GM19043 (cell line): ENCODE measurements around the gene GIMAP6.
"Not testable (repeated sequence)": the region's sequence is repeated elsewhere in the genome, so short reads cannot be mapped to it uniquely, and the experiment has no call there.

Experiments
- ATAC-seq: cut with Tn5 transposase; IDR thresholded peaks from one replicate; pipeline ENCODE4 v1.9.1; 2021; ENCODE audit warnings: low read depth; ENCODE audit not compliant: unreplicated experiment

GIMAP6 gene

DNA sequence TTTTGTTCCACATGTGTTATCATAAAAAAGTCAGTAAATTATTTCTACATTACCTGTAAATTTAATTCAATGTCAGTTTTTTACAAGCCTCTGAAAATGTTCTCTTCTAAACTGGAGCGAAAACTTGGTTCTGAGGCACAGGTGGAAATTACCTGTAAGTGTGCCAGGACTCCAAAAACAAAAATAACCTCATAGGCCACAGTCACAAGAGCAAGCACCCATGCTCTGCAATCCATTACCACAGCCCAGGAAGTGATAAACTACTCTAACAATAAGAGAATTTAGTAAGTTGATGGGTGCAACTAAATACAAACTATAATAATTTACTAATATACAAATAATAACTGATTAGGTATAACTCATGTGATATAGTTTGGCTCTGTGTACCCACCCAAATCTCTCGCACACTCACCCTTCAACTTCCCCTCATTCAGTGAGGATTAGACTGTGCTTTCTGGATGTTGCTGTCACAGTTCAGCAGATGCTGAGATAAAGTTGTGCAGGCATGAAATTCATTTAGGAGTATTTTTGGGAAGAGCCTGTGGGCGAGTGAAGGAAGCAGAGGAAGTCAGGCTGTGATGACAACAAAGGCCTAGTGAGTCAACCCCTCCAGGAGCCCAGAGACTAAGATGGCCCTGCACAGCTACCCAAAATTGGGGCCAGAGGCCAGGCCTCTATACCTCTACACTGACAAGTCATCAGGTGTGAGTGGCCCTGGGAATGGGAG is 16.3 kb upstream of the GIMAP6 start:
- no peak for ATAC-seq

- no peak for ATAC-seq
Observed at GRCh38 chr7:150645259-150646020, 13.3 kb upstream of the GIMAP6 start.

DNA sequence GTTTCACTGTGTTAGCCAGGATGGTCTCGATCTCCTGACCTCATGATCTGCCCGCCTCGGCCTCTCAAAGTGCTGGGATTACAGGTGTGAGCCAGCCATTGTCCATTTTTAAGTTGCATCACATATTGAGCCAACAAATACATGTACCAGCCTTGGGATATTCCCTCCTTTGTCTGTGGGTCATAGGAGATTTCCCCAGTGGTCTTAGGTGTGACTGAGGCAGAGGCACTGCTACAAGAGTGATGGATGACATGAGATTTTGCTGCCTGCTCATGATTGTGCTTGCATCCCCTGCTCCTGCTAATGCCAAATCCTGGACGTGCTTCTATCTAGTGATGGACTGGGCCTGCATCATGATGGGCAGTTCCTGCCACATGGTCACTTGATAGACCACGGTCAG is 10.7 kb upstream of the GIMAP6 start:
- ATAC-seq = no peak

DNA sequence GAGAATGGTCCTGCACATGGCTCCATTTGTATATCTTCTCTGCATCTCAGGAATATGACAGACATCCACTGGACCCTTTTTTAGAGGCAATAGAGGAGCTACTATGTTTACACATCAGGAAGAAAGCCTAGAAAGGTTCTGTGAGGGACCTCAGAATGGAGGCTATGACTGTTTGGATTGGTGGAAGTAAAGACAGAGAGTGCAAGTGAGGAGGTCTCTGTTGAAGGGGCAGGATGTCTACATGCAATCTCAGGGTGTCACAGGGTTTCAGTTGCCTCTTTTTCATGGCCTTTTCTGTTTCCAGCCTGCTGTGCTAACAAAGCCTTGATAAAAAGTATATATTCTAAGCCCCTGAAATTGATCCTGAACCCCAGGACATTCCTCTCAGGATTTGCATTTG is 9.7 kb upstream of the GIMAP6 start:
- ATAC-seq = no peak

DNA sequence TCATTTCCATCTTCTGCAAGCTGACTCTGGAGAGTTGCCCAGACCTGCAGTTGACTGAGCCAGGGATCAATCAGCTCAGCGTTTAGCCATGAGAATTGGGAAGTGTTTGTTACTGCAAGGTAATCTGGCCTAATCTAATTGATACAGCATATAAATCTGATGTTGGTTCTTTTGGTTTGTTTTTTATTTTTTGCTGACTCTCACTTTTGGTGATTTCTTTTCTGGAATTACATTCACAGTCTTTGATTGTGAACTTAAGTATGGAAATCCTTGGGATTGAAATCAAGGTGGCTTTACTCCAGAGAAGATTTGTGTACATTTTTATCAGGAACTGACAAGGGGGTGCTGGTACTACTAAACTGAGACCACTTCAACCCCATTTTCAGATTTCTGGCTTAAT is 1.7 kb upstream of the GIMAP6 start:
- ATAC-seq = no peak

GRCh38 chr7:150631084-150631826 is 930 bp downstream of the GIMAP6 start:
- no peak for ATAC-seq

GRCh38 chr7:150629347-150629746 is 2.8 kb downstream of the GIMAP6 start:
- no peak for ATAC-seq

- no peak for ATAC-seq
Observed at GRCh38 chr7:150627959-150628358, 4.2 kb downstream of the GIMAP6 start.

- no peak for ATAC-seq
Observed at GRCh38 chr7:150626696-150627095, 5.5 kb downstream of the GIMAP6 start.

DNA sequence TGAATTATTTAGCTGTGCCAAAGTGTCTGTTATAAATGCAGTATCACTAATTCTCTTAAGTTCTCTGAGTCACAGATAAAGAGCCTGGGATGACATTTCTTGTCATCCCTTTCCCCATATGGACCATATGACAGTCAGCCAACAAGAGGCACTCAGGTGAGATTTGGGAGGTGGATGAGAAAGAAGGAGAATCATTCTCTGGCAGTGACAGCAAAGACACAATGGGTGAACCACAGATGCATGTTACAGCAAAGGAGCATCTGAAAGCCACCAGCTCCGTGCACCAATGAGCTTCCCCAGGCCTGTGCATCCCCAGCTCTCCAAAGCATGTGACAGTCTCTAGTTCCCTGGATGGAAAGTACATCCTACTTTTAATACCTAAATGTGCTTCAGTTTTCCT is 10.8 kb downstream of the GIMAP6 start:
- no peak for ATAC-seq

- no peak for ATAC-seq
Observed at GRCh38 chr7:150620617-150621371, 11.4 kb downstream of the GIMAP6 start.

- ATAC-seq = no peak
Observed at GRCh38 chr7:150620061-150620460, 12.1 kb downstream of the GIMAP6 start.

GRCh38 chr7:150615221-150615755 is 16.9 kb downstream of the GIMAP6 start:
- ATAC-seq = not testable (repeated sequence)

- not testable (repeated sequence) for ATAC-seq
Observed at GRCh38 chr7:150614426-150614825, 17.8 kb downstream of the GIMAP6 start.

GRCh38 chr7:150613880-150614279 is 18.3 kb downstream of the GIMAP6 start:
- no peak for ATAC-seq

DNA sequence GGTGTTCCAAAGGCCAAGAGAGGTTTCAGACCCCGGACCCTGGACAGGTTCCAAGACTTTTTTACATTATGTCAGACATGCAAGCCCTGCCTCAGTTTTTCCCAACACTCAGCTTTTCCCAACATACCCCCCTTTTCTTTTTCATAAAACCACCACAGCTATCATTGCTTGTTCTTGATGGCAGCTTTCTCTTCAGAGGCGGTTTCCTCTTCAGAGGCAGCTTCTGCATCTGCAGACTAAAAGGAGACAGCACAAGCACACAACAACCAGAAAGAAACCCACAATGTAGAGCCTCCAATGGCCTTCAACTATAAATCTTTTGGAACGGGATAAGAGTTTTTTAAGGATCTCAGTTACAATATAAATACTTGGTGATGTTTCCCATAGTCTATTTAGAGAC is 19.3 kb downstream of the GIMAP6 start:
- ATAC-seq = no peak

DNA sequence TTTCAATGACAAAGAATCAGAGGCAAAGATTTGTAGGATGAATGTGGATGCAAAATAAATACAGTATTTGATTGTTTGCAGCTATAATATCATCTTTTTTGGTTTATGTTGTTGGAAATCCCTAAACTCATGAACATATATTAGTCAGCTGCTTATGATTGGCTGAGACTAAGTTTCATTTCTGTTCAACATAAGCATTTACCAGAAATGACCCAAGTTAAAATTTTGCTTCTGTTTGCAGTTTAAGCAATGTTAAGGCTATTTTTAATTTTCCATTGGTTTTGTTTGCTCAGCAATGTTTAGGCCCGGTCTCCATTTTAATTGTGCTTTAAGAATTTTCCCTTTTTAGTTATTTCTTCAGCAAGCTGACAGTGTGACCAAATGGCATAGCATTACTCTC is 22.0 kb downstream of the GIMAP6 start:
- ATAC-seq = no peak

DNA sequence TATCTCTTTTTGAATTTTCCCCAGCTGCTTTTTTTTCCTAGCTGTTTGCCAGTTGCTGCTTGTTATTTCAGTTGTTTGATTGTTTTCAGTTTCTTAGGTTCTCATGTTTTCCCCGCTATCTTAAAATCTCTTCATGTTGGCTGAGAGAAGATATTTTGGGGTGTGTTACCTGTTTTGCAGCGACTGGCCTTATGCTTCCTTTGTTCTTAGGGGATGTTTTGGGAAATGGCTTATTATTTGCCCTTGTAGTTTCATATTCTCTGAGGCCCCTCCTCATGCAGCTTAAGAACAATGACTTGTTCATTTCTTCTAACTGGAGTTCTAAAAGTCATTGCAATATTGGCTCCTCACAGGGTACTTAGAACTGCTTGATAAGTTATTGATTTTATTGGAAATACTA is 28.6 kb downstream of the GIMAP6 start:
- not testable (repeated sequence) for ATAC-seq

DNA sequence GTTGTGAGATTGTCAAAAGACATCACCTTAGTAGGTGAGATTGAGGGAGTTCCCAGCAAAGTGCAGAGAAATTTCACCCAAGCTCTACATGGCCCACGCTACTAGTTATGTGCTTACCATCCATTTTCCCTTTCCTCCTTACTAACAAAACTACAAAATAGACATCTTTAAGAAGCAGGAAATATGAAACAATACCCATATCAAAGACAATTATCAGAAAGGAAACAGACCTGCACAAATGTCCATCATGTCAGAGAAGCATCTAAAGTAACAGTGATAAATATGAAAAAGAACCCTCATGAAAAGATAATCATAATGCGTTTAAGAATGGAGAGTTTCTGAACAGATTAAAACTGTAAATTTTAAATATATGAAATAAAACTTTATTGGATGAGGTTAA is 36.8 kb downstream of the GIMAP6 start:
- no peak for ATAC-seq

DNA sequence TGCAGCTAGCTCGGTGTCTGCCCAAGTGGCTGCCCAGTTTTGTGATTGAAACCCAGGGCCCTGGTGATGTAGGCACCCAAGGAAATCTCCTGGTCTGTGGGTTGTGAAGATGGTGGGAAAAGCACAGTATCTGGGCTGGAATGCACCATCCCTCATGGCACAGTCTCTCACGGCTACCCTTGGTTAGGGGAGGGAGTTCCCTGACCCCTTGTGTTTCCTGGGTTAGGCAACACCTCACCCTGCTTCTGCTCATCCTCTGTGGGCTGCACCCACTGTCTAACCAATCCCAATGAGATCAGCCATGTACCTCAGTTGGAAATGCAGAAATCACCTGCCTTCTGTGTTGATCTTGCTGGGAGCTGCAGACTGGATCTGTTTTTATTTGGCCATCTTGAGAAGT is 37.4 kb downstream of the GIMAP6 start:
- no peak for ATAC-seq
